SJSA1 (cell line): Measurements from ENCODE around the gene NRN1. TPM values are rescaled to one million over a fixed set of nuclear protein-coding genes. Genes with fewer than 3 reads are reported as not detected.

Experiments used
- DNase-seq, 2 experiments: peaks; one replicate each; pipeline ENCODE4 v3.0.0-alpha.2; 2015 to 2020; ENCODE audit warnings: low spot score in 2 of 2, low read depth in 1 of 2
- H3K27ac ChIP-seq: fragments of 250-450 bp; sonication (Bioruptor Pico); 2 replicates; pipeline ENCODE4 v1.5.1; 2020; ENCODE audit warnings: mild to moderate bottlenecking, moderate library complexity
- H3K27me3 ChIP-seq: fragments of 250-450 bp; sonication (Bioruptor Pico); replicated peaks from 2 replicates; pipeline ENCODE4 v1.5.1; 2020; ENCODE audit warnings: mild to moderate bottlenecking, moderate library complexity
- H3K36me3 ChIP-seq: fragments of 250-450 bp; sonication (Bioruptor Pico); 2 replicates; pipeline ENCODE4 v1.5.1; 2020; ENCODE audit warnings: mild to moderate bottlenecking
- H3K4me1 ChIP-seq: fragments of 250-450 bp; sonication (Bioruptor Pico); replicated peaks from 2 replicates; pipeline ENCODE4 v1.6.1; 2021; ENCODE audit warnings: mild to moderate bottlenecking
- H3K4me3 ChIP-seq: fragments of 250-450 bp; sonication (Bioruptor Pico); 2 replicates; pipeline ENCODE4 v1.5.1; 2020; ENCODE audit warnings: mild to moderate bottlenecking
- H3K9me3 ChIP-seq: fragments of 250-450 bp; sonication (Bioruptor Pico); replicated peaks from 2 replicates; pipeline ENCODE4 v1.5.1; 2020; ENCODE audit warnings: mild to moderate bottlenecking
- total RNA-seq: library from RNA; depleted of rRNA; stranded (reverse); fragments of >200 nt; shearing (Covaris generic); gene quantifications from 2 replicates; pipeline ENCODE4 v1.2.3, GENCODE V29; 2014

Gene NRN1
- total RNA-seq, 1 experiment from 2014 or later = 19.4 TPM

- peak; percentile 60 to 62 for DNase-seq
- H3K27ac ChIP-seq = no peak overlapping the region
- H3K27me3 ChIP-seq = no peaks in the 10 kb centered on the region
- H3K4me3 ChIP-seq = peak overlapping the region; percentile 48
- H3K4me1 ChIP-seq = peaks cover 19% of the 10 kb centered on the region
- no peaks in the 10 kb centered on the region for H3K9me3 ChIP-seq
- H3K36me3 ChIP-seq = no peaks in the 10 kb centered on the region
These were observed 802 bp upstream of the NRN1 start for GRCh38 chr6:6007366-6008088.

GRCh38 chr6:6006006-6006427, 708 bp downstream of the NRN1 start:
- Histone ChIP-seq H3K27ac (no peak overlapping the region), H3K27me3 (no peaks in the 10 kb centered on the region), H3K4me3 (peak overlapping the region; percentile 48), H3K9me3 (no peaks in the 10 kb centered on the region), H3K4me1 (peaks cover 19% of the 10 kb centered on the region), H3K36me3 (no peaks in the 10 kb centered on the region)
- peak in 1 of 2 experiments; percentile 25 for DNase-seq

- no peak for DNase-seq
- H3K9me3 ChIP-seq = no peaks in the 10 kb centered on the region
- no peak overlapping the region for H3K27ac ChIP-seq
- H3K4me1 ChIP-seq = peaks cover 19% of the 10 kb centered on the region
- peak overlapping the region; percentile 48 for H3K4me3 ChIP-seq
- H3K27me3 ChIP-seq = no peaks in the 10 kb centered on the region
- no peaks in the 10 kb centered on the region for H3K36me3 ChIP-seq
These were observed 1.4 kb downstream of the NRN1 start for GRCh38 chr6:6005051-6006005.

GRCh38 chr6:6004390-6004995, 2.2 kb downstream of the NRN1 start:
- Histone ChIP-seq H3K36me3 (no peaks in the 10 kb centered on the region), H3K4me3 (no peak overlapping the region), H3K27ac (no peak overlapping the region), H3K27me3 (no peaks in the 10 kb centered on the region), H3K9me3 (no peaks in the 10 kb centered on the region), H3K4me1 (peaks cover 19% of the 10 kb centered on the region)
- DNase-seq = no peak

GRCh38 chr6:6003621-6004366, 2.9 kb downstream of the NRN1 start:
- Histone ChIP-seq H3K9me3 (no peaks in the 10 kb centered on the region), H3K36me3 (no peaks in the 10 kb centered on the region), H3K27me3 (no peaks in the 10 kb centered on the region), H3K27ac (no peak overlapping the region), H3K4me1 (peaks cover 21% of the 10 kb centered on the region), H3K4me3 (no peak overlapping the region)
- DNase-seq = no peak

GRCh38 chr6:6002848-6003620, 3.7 kb downstream of the NRN1 start:
- no peak for DNase-seq
- Histone ChIP-seq H3K4me1 (peaks cover 25% of the 10 kb centered on the region), H3K9me3 (no peaks in the 10 kb centered on the region), H3K36me3 (no peaks in the 10 kb centered on the region), H3K4me3 (no peak overlapping the region), H3K27ac (no peak overlapping the region), H3K27me3 (no peaks in the 10 kb centered on the region; the same call in 1 of the 2 replicates)

- no peak for DNase-seq
- Histone ChIP-seq H3K4me3 (no peak overlapping the region), H3K27me3 (no peaks in the 10 kb centered on the region; the same call in 1 of the 2 replicates), H3K9me3 (no peaks in the 10 kb centered on the region), H3K4me1 (peaks cover 25% of the 10 kb centered on the region), H3K27ac (no peak overlapping the region), H3K36me3 (no peaks in the 10 kb centered on the region)
These were observed 4.5 kb downstream of the NRN1 start for GRCh38 chr6:6002005-6002847.

GRCh38 chr6:6001443-6001842, 5.3 kb downstream of the NRN1 start:
- Histone ChIP-seq H3K27me3 (no peaks in the 10 kb centered on the region; the same call in 1 of the 2 replicates), H3K27ac (no peak overlapping the region), H3K36me3 (no peaks in the 10 kb centered on the region), H3K9me3 (no peaks in the 10 kb centered on the region), H3K4me1 (peaks cover 26% of the 10 kb centered on the region), H3K4me3 (no peak overlapping the region)
- DNase-seq = no peak

GRCh38 chr6:5999688-6000608, 6.8 kb downstream of the NRN1 start:
- H3K36me3 ChIP-seq = no peaks in the 10 kb centered on the region
- no peak for DNase-seq
- H3K9me3 ChIP-seq = no peaks in the 10 kb centered on the region
- no peak overlapping the region for H3K27ac ChIP-seq
- no peaks in the 10 kb centered on the region; the same call in 1 of the 2 replicates for H3K27me3 ChIP-seq
- peaks cover 27% of the 10 kb centered on the region for H3K4me1 ChIP-seq
- no peak overlapping the region for H3K4me3 ChIP-seq

GRCh38 chr6:5998711-5999687, 7.7 kb downstream of the NRN1 start:
- Histone ChIP-seq H3K4me3 (peak overlapping the region; percentile 28), H3K9me3 (no peaks in the 10 kb centered on the region), H3K36me3 (no peaks in the 10 kb centered on the region), H3K27me3 (no peaks in the 10 kb centered on the region; the same call in 1 of the 2 replicates), H3K4me1 (peaks cover 27% of the 10 kb centered on the region), H3K27ac (no peak overlapping the region)
- no peak for DNase-seq
